GM18505 (cell line): ENCODE data around the gene THRA.

Source experiments
- ATAC-seq: cut with Tn5 transposase; IDR thresholded peaks from one replicate; pipeline ENCODE4 v1.9.1; 2021; ENCODE audit not compliant: unreplicated experiment
- POLR2A ChIP-seq: IDR thresholded peaks from 4 replicates; pipeline ENCODE4 v1.6.1; 2011; ENCODE audit warnings: borderline replicate concordance; ENCODE audit not compliant: insufficient read depth, insufficient read length; ENCODE audit errors: extremely low read depth

The THRA gene

DNA sequence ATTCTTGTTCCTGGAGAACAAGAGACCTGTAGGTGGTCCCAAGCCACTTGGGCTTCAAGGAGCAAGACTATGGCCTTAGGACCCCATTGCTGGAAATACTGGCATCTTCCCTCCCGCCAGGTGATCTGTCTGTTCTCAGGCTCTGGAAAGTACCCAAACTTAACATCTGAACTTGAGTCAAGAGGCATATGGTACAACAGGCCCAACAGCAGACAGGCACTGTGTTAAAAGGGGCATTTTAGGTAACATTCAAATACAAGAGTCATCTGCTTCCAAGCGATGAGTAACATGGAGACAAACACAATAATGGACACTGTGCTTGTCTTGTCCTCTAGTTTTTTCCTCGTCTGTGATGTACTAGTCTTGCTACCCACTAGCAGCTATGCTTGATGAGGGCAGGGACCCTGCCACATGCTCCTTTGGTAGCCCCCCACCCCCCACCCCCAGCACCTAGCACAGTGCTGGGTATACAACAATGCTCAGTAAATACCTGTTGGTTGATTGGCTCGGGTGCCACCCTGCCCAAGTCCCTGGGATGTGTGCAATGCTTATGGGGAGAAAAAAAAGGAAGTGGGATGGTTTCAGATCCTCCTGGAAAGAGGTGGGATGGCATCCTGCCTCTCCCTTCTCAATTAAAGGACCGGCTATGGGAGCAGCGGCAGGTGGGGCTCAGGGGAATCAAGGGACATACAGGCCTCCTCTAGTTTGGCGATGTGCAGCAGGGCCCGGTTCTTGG, 28.2 kb upstream of the THRA start:
- TF ChIP-seq POLR2A: no peak
- ATAC-seq: no peak

DNA sequence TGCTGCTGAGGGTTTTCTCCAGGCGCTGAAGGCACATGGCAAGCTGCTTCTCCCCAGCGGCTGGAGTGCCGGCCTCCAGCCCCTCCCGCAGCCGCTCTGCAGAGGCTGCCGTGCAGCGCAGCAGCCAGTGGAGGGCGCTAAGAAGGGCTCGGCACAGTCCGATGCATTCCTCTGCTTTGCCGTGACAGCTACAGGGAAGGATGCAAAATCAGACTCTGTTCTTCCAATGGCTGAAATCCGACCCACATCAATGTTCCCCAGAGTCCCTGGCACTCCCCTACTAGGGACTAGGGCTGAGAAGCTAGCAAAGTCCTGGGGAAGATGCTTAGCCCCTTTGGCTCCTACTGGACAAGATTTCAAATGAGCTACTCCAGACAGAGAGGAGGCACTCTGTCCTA, 27.6 kb upstream of the THRA start:
- TF ChIP-seq POLR2A: no peak
- no peak for ATAC-seq

DNA sequence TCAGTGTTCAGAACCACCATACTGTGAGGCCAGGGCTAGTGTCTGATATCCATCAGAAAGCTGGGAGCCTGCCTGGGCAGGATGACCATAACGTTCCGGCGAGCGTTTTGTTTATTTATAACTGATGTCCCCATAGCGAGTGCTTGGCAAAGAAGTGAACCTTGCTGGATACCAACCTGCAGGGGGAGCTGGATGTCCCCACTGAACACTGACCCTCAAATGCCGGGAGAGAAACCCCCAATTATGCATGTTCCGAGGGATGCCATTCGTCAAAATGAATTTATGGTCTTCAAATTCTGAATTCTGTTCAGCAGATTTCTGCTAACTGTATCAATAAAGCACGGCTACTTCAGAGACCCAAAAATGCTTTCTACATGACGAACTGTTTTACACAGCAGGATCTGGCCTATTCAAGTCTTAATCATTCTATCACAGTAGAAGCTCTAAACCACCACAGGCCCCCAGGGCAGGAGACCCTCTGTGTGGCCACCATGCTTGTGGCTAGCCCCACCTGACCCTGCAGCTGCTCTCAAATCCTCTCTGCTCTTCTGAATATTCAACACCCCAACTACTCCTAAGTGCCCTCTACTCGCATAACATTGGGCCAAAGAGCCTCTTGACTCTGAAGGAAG, 23.8 kb upstream of the THRA start:
- TF ChIP-seq POLR2A: no peak

GRCh38 chr17:40041196-40041595, 21.6 kb upstream of the THRA start:
- no peak for TF ChIP-seq POLR2A

More for the DNA sequence above, 23.8 kb upstream of the THRA start:
- ATAC-seq: no peak

GRCh38 chr17:40056379-40057015, 6.3 kb upstream of the THRA start:
- TF ChIP-seq POLR2A: no peak
- ATAC-seq: no peak

More at GRCh38 chr17:40041196-40041595, 21.6 kb upstream of the THRA start:
- ATAC-seq: no peak

DNA sequence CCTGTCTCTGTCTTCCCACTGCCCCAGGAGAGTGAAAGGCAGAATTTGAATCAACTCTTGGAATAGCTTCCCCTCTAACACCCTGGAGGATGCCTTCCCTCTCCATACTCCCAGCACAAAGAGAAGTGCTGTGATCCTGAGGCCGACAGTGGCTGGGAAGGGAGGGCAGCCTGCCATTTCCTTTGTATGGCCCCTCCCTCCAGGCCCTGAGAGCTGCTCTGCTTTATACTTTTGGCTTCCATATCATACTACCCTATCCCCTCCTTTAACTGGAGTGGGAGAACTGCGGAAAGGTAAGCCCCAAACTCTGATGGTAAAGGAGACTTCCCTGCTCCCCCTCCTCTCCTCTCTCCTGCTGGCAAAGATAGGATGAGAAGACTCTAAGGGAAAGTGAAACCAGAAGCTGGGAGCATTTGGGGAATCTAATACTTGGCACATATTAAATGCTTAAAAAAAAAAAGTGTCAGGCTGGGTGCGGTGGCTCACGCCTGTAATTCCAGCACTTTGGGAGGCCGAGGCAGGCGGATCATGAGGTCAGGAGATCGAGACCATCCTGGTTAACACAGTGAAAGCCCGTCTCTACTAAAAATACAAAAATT, 4.5 kb upstream of the THRA start:
- ATAC-seq: no peak
- no peak for TF ChIP-seq POLR2A

- no peak for ATAC-seq
- no peak for TF ChIP-seq POLR2A
These were observed 3.9 kb upstream of the THRA start for GRCh38 chr17:40058865-40059264.

DNA sequence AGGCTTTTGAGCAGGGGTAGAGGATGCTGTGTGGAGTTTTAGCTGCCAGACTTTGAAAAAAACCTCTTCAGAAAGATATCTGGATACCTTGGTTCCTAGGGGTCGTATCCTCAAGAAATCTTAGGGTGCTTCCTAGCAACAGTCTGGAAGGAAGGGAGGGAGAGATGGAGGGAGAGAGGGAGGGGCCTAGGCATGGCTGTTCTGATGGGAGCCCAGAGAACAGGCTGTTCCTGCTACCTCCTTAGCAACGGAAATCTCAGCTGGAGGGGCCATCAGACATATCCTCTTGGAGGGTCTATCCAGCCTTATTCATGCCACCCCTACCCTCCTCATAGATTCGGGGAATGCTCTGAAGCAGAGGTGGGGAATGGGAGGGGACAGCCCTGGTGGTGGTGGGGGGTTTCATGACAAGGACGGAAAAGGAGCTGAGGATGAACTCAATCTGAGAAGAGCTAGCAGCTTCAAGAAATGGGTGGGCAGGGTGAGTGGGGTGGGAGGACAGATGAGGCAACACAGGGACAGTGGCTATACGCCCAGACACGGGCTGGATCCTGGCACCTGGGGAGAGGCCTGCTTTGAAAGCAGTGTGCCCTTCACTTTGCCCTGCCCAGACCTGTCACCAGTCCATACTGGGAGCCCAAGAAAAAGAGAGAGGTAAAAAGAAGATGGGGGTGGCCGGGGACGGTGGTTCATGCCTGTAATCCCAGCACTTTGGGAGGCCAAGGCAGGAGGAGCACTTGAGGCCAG, 2.9 kb upstream of the THRA start:
- no peak for ATAC-seq
- TF ChIP-seq POLR2A: no peak

DNA sequence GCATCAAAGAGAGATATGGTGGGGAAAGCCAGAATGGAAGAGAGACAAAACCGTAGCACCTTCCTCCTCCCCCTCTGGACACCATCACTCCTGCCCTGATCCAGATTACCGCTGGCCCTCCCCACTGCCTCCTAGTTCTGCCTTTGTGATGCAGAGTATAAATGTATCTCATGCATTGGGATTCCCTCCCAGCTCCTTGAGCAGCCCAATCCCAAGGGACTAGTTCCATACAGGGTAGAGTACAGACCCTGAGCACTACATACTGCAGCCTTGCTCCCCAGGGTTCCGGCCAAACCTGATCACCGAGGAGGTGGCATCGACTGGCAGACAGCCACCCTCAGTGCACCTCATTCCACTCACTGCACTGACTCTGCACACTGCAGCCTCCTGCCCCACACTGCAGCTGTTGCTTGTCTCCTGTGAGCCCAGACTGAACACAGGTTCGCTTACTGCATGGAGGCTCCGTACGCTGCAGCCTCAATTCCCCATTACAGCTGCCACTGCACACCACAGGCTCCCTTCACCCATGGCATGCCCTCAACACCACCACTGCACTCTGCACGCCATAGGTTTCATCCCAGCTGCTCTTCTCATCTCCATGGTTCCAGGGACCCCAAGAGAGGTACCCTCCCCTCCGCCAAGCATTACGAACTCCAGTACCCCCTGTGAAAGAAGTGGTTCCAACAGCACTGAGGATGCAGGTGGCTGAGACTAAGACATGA, 1.7 kb upstream of the THRA start:
- TF ChIP-seq POLR2A: no peak
- no peak for ATAC-seq

DNA sequence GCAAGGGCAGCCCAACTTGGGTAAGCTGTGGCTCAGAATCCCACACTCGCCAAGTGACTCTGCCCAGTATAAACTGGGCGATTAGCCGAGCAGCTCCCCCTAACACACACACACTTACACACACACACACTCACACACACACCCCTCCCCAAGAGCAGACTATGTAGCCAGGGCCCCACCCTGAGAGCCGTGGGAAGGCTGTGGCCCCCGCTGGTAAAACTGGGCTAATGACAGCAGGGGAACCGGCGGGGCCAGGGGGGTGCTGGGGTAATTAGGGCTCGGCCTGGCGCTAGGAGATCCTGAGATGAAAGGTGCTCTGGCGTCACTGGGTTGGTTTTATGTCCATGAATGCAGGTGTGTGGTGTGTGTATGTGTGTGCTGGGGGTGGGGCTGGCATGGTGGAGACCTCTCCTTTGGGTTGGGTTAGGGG, 1.1 kb upstream of the THRA start:
- no peak for TF ChIP-seq POLR2A
- no peak for ATAC-seq

DNA sequence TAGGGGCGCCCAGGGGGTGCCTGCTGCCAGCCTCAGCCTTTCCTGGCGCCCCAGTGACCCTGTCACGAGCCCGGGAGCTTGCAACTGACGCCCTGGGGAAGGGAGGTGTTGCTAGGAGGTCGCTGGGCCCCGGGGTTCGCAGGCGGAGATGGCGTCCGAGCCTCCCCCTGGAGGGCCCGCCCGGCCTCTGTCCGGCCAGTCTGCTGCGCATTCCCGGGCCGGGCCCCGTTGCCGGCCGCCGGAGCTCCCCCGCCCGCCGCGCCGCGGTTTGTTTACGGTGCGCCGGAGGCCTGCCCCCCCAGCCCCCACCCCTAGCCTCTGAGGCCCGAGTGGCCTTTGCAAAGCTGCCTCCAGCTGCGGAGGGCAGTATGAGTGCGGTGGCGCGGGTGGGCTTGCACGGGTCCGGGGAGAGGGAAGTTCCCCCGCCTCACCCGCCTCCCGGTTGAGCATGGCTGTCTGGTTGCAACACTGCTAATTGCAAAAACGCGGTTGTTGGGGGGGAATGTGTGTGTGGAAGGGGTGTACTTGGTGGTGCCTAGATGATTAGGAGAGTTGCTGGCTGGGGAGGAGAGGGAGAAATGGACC, 514 bp downstream of the THRA start:
- TF ChIP-seq POLR2A: no peak
- no peak for ATAC-seq

- ATAC-seq: no peak
These were observed 1.3 kb downstream of the THRA start for GRCh38 chr17:40063901-40064531.

More at GRCh38 chr17:40063901-40064531, 1.3 kb downstream of the THRA start:
- TF ChIP-seq POLR2A: no peak
